Upper lobe of left lung (tissue), 6 donors: ENCODE data around the gene GPR89A. TPM values are rescaled to one million over a fixed set of nuclear protein-coding genes. Genes with fewer than 3 reads are reported as not detected.
"Not testable (repeated sequence)": the region's sequence is repeated elsewhere in the genome, so short reads cannot be mapped to it uniquely, and the experiment has no call there.

Experiments
- ATAC-seq, 2 donors: fragments of 200-7000 bp; cut with Tn5 transposase; one replicate each; pipeline ENCODE4 v1.9.1; 2022; ENCODE audit warnings: mild to moderate bottlenecking in 2 of 2, moderate library complexity in 2 of 2; ENCODE audit not compliant: low FRiP score in 2 of 2
- DNase-seq, 2 donors: peaks; one replicate each; pipeline ENCODE4 v3.0.0-alpha.2; 2019 to 2020
- H3K27ac ChIP-seq, 4 donors: fragments of 200-600 bp; sonication (generic); one replicate each; pipeline ENCODE4 v1.5.1; 2016 to 2019
- H3K27me3 ChIP-seq, 4 donors: fragments of 200-600 bp; sonication (generic); one replicate each; pipeline ENCODE4 v1.5.1; 2017 to 2019
- H3K36me3 ChIP-seq, 4 donors: fragments of 200-600 bp; sonication (generic); one replicate each; pipeline ENCODE4 v1.5.1; 2016 to 2019
- H3K4me1 ChIP-seq, 4 donors: fragments of 200-600 bp; sonication (generic); one replicate each; pipeline ENCODE4 v1.5.1; 2018 to 2019
- H3K4me3 ChIP-seq, 4 donors: fragments of 200-600 bp; sonication (generic); one replicate each; pipeline ENCODE4 v1.5.1; 2017 to 2019; ENCODE audit warnings: mild to moderate bottlenecking in 2 of 4, moderate library complexity in 1 of 4
- H3K9me3 ChIP-seq, 4 donors: fragments of 200-600 bp; sonication (generic); one replicate each; pipeline ENCODE4 v1.5.1; 2018 to 2019
- WGBS, 2 donors: methylation state at CpG; one replicate each; pipeline ENCODE4 v1.1.5; 2017 to 2018; 5-methylcytosine and 5-hydroxymethylcytosine counted together
- total RNA-seq, 6 donors: library from RNA; depleted of rRNA in 4 of 6; stranded (reverse); fragments of >200 nt in 4 of 6; gene quantifications; one replicate each; pipeline versions ENCODE4 v1.1.0 to v1.2.1, GENCODE V29; 2016 to 2021
- donor health status: DM: no; HTN: no; CAD: no; lungs with moderate emphysema.
- donor health status: DM: no; HTN: yes; CAD: no; lungs with severe emphysema.

GPR89A gene
- total RNA-seq, 6 donors from 2014 or later, result 13.4 to 51.3 (median 25.4) TPM

- H3K36me3 ChIP-seq, H3K9me3 ChIP-seq, ATAC-seq, H3K27ac ChIP-seq, DNase-seq, H3K4me3 ChIP-seq, H3K27me3 ChIP-seq, H3K4me1 ChIP-seq: not testable (repeated sequence)
- WGBS, 2 donors, result 65 to 94% methylated on average over 1 of the region's 1 CpG
Observed at GRCh38 chr1:145620073-145620472, 12.3 kb downstream of the GPR89A start.

GRCh38 chr1:145622177-145622576 lies 14.4 kb downstream of the GPR89A start:
- WGBS, 2 donors, result no CpG with 5 or more reads among the region's 1 CpG
- H3K4me1 ChIP-seq, H3K27me3 ChIP-seq, H3K36me3 ChIP-seq, H3K4me3 ChIP-seq, H3K27ac ChIP-seq, ATAC-seq, DNase-seq, H3K9me3 ChIP-seq: not testable (repeated sequence)

- not testable (repeated sequence) for ATAC-seq, H3K27ac ChIP-seq, H3K36me3 ChIP-seq, DNase-seq, H3K27me3 ChIP-seq, H3K4me3 ChIP-seq, H3K4me1 ChIP-seq, H3K9me3 ChIP-seq
- WGBS, 2 donors, result 63 to 67% methylated on average over 1 of the region's 1 CpG
Observed at GRCh38 chr1:145636237-145636636, 28.4 kb downstream of the GPR89A start.

GRCh38 chr1:145641886-145642285 lies 34.1 kb downstream of the GPR89A start:
- H3K4me3 ChIP-seq, ATAC-seq, H3K9me3 ChIP-seq, H3K4me1 ChIP-seq, H3K36me3 ChIP-seq, DNase-seq, H3K27ac ChIP-seq, H3K27me3 ChIP-seq: not testable (repeated sequence)
- 100% methylated on average over 1 of the region's 2 CpGs for WGBS, 2 donors

GRCh38 chr1:145643990-145644389 lies 36.2 kb downstream of the GPR89A start:
- not testable (repeated sequence) for ATAC-seq, H3K27me3 ChIP-seq
- WGBS, 2 donors, result no CpG with 5 or more reads among the region's 1 CpG

GRCh38 chr1:145656245-145656943 lies 48.6 kb downstream of the GPR89A start:
- H3K36me3 ChIP-seq, ATAC-seq, H3K9me3 ChIP-seq, DNase-seq, H3K27ac ChIP-seq, H3K4me1 ChIP-seq, H3K4me3 ChIP-seq, H3K27me3 ChIP-seq: not testable (repeated sequence)
- WGBS, 2 donors, result 94 to 96% methylated on average over 2 of the region's 7 CpGs

More at GRCh38 chr1:145643990-145644389, 36.2 kb downstream of the GPR89A start:
- not testable (repeated sequence) for H3K4me1 ChIP-seq, H3K36me3 ChIP-seq, H3K4me3 ChIP-seq, H3K27ac ChIP-seq, DNase-seq, H3K9me3 ChIP-seq

GRCh38 chr1:145662502-145662901 lies 54.7 kb downstream of the GPR89A start:
- 73 to 83% methylated on average over 2 of the region's 2 CpGs for WGBS, 2 donors
- H3K9me3 ChIP-seq, H3K36me3 ChIP-seq, H3K27me3 ChIP-seq, H3K4me1 ChIP-seq, H3K4me3 ChIP-seq, ATAC-seq, H3K27ac ChIP-seq, DNase-seq: not testable (repeated sequence)

GRCh38 chr1:145665015-145665414 lies 57.2 kb downstream of the GPR89A start:
- WGBS, 2 donors, result 77 to 81% methylated on average over 4 of the region's 4 CpGs
- not testable (repeated sequence) for H3K27ac ChIP-seq, H3K27me3 ChIP-seq, H3K4me3 ChIP-seq, H3K4me1 ChIP-seq, ATAC-seq, DNase-seq, H3K9me3 ChIP-seq, H3K36me3 ChIP-seq

- not testable (repeated sequence) for H3K27me3 ChIP-seq, H3K4me1 ChIP-seq, H3K36me3 ChIP-seq, H3K9me3 ChIP-seq, H3K4me3 ChIP-seq, DNase-seq, H3K27ac ChIP-seq, ATAC-seq
- 90 to 96% methylated on average over 2 of the region's 3 CpGs for WGBS, 2 donors
Observed at GRCh38 chr1:145670995-145671745, 63.4 kb downstream of the GPR89A start.

GRCh38 chr1:145673217-145673616 lies 65.4 kb downstream of the GPR89A start:
- not testable (repeated sequence) for H3K9me3 ChIP-seq, H3K4me1 ChIP-seq, H3K27me3 ChIP-seq, H3K27ac ChIP-seq, DNase-seq, H3K36me3 ChIP-seq, H3K4me3 ChIP-seq, ATAC-seq
- no CpG with 5 or more reads among the region's 1 CpG for WGBS, 2 donors

GRCh38 chr1:145684858-145685257 lies 77.1 kb downstream of the GPR89A start:
- H3K4me1 ChIP-seq, ATAC-seq, H3K9me3 ChIP-seq, H3K27me3 ChIP-seq, H3K36me3 ChIP-seq, DNase-seq, H3K4me3 ChIP-seq, H3K27ac ChIP-seq: not testable (repeated sequence)
- WGBS, 2 donors, result no CpG with 5 or more reads among the region's 3 CpGs

- not testable (repeated sequence) for H3K27me3 ChIP-seq, H3K4me1 ChIP-seq, DNase-seq, H3K4me3 ChIP-seq, H3K27ac ChIP-seq, H3K36me3 ChIP-seq, H3K9me3 ChIP-seq
- 38 to 60% methylated on average over 1 of the region's 1 CpG for WGBS, 2 donors
- peak; percentile 31 to 56 for ATAC-seq
Observed at GRCh38 chr1:145686078-145686477, 78.3 kb downstream of the GPR89A start.
